AG09319 (cell line): ENCODE results near the gene ACADM.
"Not testable (repeated sequence)": the region's sequence is repeated elsewhere in the genome, so short reads cannot be mapped to it uniquely, and the experiment has no call there.

Experiments used
- DNase-seq: peaks from one replicate; pipeline ENCODE4 v3.0.0-alpha.2; 2010; ENCODE audit warnings: low read depth; ENCODE audit errors: extremely low read depth
- CTCF ChIP-seq: IDR thresholded peaks from 2 replicates; pipeline ENCODE4 v1.5.1; 2011; ENCODE audit warnings: low read depth, mild to moderate bottlenecking, inconsistent platforms, low read length, moderate library complexity

ACADM gene

GRCh38 chr1:75768016-75768415, 43.5 kb downstream of the ACADM start:
- no peak for TF ChIP-seq CTCF
- no peak for DNase-seq

DNA sequence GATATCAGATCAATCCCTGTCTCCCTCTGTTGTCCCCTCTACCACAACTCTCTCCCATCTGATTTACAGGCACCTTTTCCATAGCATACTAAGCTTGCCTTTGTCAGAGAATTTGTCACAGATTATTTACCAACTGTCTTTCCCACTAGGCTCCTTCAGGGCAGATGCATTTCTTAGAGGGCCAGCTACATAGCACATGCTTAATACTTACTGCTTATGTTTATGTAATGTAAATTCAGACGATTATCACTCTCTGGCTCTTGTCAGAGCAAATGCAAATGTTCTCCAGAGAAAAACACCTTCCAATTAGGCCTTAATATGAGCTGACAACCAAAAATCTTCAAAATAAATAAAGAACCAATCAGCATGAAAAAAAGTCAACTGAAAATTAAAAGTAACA, 46.3 kb downstream of the ACADM start:
- DNase-seq = no peak
- TF ChIP-seq CTCF = no peak

DNA sequence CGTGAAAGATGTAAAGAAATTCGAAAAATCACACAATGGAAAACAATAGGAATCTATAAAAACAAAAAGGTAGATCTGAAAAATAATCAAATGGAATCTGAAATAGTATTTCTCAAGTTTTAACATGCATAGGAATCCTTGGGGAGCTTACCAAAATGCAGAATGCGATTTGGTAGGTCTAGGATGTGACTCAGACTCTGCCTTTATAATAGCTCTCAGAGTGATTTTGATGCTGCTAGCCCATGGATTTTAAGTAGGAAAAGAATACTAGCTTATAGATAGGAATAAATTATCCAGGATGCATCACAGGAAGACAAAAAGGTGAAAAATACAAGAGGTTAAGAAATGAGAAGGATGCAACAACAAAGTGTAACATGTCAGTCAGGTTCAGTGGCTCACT, 47.5 kb downstream of the ACADM start:
- no peak for DNase-seq
- no peak for TF ChIP-seq CTCF

DNA sequence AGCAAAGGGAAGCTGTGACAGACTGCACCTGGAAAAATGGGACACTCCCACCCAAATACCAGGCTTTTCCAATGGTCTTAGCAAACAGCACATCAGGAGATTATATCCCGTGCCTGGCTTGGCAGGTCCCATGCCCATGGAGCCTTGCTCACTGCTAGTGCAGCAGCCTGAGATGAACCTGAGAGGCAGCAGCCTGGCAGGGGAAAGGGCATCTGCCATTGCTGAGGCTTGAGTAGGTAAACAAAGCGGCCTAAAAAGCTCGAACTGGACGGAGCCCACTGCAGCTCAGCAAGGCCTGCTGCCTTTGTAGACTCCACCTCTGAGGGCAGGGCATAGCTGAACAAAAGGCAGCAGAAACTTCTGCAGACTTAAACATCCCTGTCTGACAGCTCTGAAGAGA, 53.3 kb downstream of the ACADM start:
- DNase-seq = not testable (repeated sequence)

- DNase-seq = not testable (repeated sequence)
These were observed 54.2 kb downstream of the ACADM start for GRCh38 chr1:75778694-75779093.

GRCh38 chr1:75780183-75780582, 55.7 kb downstream of the ACADM start:
- DNase-seq = not testable (repeated sequence)

DNA sequence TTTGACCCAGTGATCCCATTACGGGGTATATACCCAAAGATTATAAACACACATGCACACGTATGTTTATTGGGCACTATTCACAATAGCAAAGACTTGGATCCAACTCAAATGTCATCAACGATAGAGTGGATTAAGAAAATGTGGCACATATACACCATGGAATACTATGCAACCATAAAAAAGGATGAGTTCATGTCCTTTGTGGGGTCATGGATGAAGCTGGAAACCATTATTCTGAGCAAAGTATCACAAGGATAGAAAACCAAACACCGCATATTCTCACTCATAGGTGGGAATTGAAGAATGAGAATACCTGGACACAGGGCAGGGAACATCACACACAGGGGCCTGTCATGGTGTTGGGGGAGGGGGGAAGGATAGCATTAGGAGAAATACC, 59.4 kb downstream of the ACADM start:
- not testable (repeated sequence) for DNase-seq

DNA sequence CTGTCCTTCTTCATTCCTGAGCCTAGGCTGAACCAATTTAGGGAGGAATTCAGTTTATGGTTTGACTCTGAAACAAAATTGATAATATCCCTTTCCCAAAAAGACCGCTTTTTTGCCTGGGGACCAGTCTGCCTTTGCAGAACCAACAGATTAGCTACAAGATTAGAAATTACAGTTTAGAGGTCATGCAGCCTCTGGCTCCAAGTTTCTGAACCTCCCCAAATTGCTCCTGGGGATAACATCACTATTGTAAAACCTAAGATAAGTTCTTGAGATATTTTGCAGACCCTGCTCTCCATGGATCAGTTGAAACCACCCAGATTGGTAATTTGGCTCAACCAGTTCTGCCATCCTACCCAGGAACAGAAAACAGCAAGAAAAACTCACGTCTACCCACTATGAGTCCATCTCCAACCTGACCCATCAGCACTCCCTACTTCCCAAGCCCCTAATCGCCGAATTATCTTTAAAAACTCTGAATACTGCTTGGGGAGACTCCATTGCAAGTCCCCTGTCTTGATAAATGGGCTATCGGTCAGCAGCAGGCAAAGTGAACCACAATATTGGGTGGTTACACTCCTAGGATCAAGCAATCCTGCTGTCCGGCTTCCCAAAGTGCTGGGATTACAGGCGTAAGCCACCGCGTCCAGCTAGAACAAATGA, 60.9 kb downstream of the ACADM start:
- no peak for DNase-seq
- TF ChIP-seq CTCF = no peak

GRCh38 chr1:75785983-75786853, 61.7 kb downstream of the ACADM start, which contains the start of gene RABGGTB:
Gene RABGGTB, plus strand, starts transcription at chr1:75786256. Its CDS starts 16 bp downstream, at chr1:75786272.
- TF ChIP-seq CTCF = no peak; the same call in 1 of the 2 replicates
- peak; percentile 90 for DNase-seq
